GM10248 (cell line): ENCODE data around the gene LIN37.
"Not testable (repeated sequence)": the region's sequence is repeated elsewhere in the genome, so short reads cannot be mapped to it uniquely, and the experiment has no call there.

Experiments
- CTCF ChIA-PET: fragments of 300-600 bp; sonication (Branson Sonifier 250); formaldehyde crosslinking; extraction: SDS; loops from one replicate; lab custom pipeline; 2021; ENCODE audit warnings: antibody characterized with exemption; lab: Yijun Ruan, JAX
- POLR2A ChIA-PET: fragments of 350-650 bp; sonication (Branson Sonifier 250); formaldehyde crosslinking; extraction: SDS; loops from one replicate; lab custom pipeline; 2020; ENCODE audit warnings: antibody characterized with exemption; lab: Yijun Ruan, JAX
- DNase-seq: peaks from one replicate; pipeline ENCODE4 v3.0.0; 2012; ENCODE audit errors: extremely low spot score
- TF ChIP-seq, protein P1 (sequence below): IDR thresholded peaks from 2 replicates; pipeline ENCODE4 v1.5.1; 2012; ENCODE audit warnings: mild to moderate bottlenecking, low read depth; ENCODE audit errors: extremely low read depth, missing control alignments, control extremely low read depth

LIN37 gene

DNA sequence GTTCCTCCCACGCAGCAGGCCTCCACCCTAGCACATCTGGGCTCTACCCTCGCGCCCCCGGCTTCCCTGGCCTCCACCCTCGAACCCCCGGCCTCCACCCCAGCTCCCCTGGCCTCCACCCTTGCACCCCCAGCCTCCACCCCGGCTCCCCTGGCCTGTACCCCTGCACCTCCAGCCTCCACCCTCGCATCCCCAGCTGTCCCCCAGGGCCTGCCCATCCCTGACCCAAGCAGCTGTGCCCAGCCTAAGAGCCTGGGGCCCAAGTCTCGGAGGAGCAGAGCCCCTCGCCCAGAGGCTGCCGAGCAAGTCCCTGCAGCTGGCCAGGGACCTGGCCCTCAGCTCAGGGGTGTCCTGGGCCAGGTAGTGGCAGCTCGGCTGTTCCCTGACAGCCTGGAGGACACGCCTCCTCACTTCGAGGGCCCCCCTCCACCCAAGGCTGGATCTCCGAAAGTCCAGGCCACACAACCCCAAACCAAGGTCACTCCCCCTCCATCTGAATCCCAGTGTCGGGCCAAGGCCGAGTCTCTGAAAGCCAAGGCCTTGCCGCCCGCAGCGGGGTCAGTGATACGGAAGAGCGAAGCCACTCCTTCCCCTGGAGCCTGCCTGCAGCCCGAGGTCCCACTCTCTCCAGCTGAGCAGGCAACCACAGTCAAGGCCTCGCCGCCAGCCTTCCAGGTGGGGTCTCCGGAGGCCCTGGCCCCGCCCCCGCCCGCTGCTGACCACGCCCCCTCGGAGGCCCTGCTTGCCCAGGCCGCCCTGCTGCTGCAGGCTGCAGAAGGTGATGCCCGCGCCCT lies 19.1 kb downstream of the LIN37 start:
- TF ChIP-seq, protein P1, sequence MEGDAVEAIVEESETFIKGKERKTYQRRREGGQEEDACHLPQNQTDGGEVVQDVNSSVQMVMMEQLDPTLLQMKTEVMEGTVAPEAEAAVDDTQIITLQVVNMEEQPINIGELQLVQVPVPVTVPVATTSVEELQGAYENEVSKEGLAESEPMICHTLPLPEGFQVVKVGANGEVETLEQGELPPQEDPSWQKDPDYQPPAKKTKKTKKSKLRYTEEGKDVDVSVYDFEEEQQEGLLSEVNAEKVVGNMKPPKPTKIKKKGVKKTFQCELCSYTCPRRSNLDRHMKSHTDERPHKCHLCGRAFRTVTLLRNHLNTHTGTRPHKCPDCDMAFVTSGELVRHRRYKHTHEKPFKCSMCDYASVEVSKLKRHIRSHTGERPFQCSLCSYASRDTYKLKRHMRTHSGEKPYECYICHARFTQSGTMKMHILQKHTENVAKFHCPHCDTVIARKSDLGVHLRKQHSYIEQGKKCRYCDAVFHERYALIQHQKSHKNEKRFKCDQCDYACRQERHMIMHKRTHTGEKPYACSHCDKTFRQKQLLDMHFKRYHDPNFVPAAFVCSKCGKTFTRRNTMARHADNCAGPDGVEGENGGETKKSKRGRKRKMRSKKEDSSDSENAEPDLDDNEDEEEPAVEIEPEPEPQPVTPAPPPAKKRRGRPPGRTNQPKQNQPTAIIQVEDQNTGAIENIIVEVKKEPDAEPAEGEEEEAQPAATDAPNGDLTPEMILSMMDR, result no peak
- ChIA-PET POLR2A (interaction anchor here (0.8 kb wide), 1 partner anchor 19 kb away, joined by 3 read pairs; the partner anchor contains the start of gene LIN37), CTCF (interaction anchor here (1.6 kb wide), 1 partner anchor 19 kb away, joined by 5 read pairs; the partner anchor contains the start of gene LIN37)
- DNase-seq, result peak; percentile 28

- TF ChIP-seq, protein P1, result no peak
- ChIA-PET CTCF (interaction anchor here (1.6 kb wide), 1 partner anchor 20 kb away, joined by 5 read pairs; the partner anchor contains the start of gene LIN37), POLR2A (no interaction called here)
Observed at GRCh38 chr19:35768082-35768421, 19.7 kb downstream of the LIN37 start.

DNA sequence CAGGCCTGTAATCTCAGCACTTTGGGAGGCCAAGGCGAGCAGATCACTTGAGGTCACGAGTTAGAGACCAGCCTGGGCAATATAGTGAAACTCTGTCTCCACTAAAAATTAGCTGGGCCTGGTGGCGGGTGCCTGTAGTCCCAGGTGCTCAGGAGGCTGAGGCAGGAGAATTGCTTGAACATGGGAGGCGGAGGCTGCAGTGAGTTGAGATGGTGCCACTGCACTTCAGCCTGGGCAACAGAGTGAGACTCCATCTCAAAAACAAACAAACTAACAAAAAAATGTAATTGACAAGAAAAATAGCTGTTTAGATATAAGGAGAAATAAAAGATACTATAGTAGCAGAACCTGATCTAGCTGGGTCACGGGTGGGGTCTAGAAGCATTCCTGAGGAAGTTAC lies 24.0 kb downstream of the LIN37 start:
- POLR2A ChIA-PET, DNase-seq: not testable (repeated sequence)
- CTCF ChIA-PET, result interaction anchor here (1.0 to 1.4 kb wide), 2 partner anchors 18 to 78 kb away, joined by 3 read pairs; no protein-coding TSS in a partner anchor

More at GRCh38 chr19:35768082-35768421, 19.7 kb downstream of the LIN37 start:
- no peak for DNase-seq

GRCh38 chr19:35773020-35773806 lies 24.8 kb downstream of the LIN37 start:
- CTCF ChIA-PET, result interaction anchor here (1.0 to 2.5 kb wide), 3 partner anchors 17 to 79 kb away, joined by 3 to 6 read pairs (median 3); partner anchors contain the start of gene LIN37
- TF ChIP-seq, protein P1, result no peak
- DNase-seq, result no peak
- POLR2A ChIA-PET, result interaction anchor here (0.6 kb wide), 2 partner anchors 130 to 161 kb away, joined by 4 read pairs; no protein-coding TSS in a partner anchor

DNA sequence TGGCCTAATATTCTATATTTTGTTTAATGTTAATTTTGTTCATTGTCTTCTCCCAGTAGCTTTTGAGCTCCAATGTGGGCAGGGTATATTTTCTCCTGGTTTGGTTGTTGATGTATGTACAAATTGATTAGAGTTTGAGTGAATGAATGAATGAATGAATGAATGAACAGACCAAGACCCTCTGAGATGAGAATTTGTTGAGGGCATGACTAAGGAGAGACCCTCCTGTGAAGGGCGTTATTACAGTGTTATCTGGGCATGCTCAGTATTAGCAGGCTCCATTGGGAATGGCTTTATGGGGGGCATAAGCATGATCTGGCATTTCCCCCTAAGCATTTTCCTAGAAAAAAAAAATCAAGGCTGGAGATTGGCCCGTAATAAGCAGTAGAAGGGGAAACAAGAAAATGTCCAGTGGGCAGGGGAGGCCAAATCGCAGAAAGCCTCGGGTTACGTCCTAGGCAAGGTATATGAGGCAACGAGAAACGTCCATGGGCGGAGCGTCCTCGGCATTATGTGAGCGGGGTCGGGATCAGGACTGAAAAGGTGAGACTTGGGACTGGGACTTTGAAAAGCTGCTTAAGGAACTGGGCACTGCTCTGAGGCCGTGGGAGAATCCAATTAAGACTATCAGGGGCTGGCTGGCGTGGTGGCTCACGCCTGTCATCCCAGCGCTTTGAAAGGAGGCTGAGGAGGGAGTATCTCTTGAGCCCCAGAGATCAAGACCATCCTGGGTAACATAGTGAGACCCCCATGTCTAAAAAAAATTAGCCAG lies 26.1 kb downstream of the LIN37 start:
- no peak for DNase-seq
- ChIA-PET CTCF (interaction anchor here (2.5 kb wide), 1 partner anchor 27 kb away, joined by 6 read pairs; the partner anchor contains the start of gene LIN37), POLR2A (no interaction called here)
- TF ChIP-seq, protein P1, result no peak

- ChIA-PET CTCF (interaction anchor here (2.5 kb wide), 1 partner anchor 28 kb away, joined by 6 read pairs; the partner anchor contains the start of gene LIN37), POLR2A (no interaction called here)
- TF ChIP-seq, protein P1, result no peak
- no peak for DNase-seq
Observed at GRCh38 chr19:35775046-35775297, 26.6 kb downstream of the LIN37 start.
